Stimulated activated CD8-positive, alpha-beta memory T cell treated with anti-CD3 and anti-CD28 coated beads, Interleukin-7, amount 100 ng/mL, for 48 hours (primary cell): ENCODE results near the gene UPP1.
"Not testable (repeated sequence)": the region's sequence is repeated elsewhere in the genome, so short reads cannot be mapped to it uniquely, and the experiment has no call there.

Source experiments
- DNase-seq, 2 donors: peaks; one replicate each; pipeline ENCODE4 v3.0.0-alpha.2; 2020; ENCODE audit warnings: low read depth in 1 of 2; ENCODE audit errors: extremely low read depth in 1 of 2

Gene UPP1

GRCh38 chr7:48089046-48090003 lies at the start of gene UPP1:
Gene UPP1, plus strand, starts transcription at chr7:48089265. Its CDS starts 5,519 bp downstream, at chr7:48094784.
- DNase-seq = peak; percentile 87 to 88

DNA sequence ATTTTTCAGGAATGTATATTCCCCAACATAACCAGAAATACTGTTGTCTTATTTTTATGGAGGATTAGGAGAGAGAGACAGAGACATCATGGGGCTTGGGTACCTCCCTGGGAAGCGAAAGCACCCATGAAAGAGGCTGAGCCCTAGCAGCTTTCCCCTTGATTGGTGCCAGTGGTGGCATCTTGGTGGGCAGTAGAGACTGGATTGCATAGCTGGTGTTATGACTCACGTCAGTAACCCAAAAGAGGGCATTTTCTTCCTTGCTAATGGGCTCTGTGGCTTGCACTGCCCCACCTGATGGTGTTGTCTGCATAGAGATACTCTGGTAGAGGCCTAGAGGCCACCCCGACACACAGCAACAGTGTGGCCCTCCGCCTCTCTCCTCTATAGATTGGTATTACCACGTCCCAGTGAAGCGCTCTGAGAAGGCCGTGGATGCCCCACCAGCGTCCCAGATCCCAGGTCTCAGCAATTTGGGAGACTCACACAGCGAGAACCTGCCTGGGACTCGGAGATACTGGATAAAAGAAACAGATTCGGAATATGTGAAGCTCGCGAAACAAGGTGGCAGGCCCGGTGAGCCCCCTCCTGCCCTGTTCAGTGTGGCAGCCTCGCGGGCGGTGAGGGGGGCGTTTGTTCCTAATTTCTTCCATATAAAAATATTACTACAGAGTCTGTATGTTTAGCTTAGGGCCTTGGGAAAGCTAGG lies 48.0 kb upstream of the UPP1 start:
- no peak for DNase-seq

DNA sequence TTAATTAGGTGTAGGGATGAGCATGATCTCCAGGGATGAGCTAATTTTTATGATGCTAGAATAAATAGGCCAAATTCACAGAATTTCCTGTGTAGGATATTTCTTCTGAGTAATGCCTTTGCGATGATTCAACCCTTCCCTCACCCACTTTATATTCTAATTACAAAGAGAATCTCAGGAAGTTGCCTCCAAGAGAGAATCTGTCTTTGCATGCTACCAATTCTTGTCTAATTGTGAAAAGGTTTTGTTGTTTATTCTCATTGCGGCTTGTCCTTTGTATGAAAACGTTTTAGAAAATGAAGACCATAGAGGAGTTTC lies 47.5 kb upstream of the UPP1 start:
- no peak for DNase-seq

- no peak for DNase-seq
Observed at GRCh38 chr7:48042216-48042615, 46.8 kb upstream of the UPP1 start.

- DNase-seq = no peak
Observed at GRCh38 chr7:48042636-48043035, 46.4 kb upstream of the UPP1 start.

- no peak for DNase-seq
Observed at GRCh38 chr7:48045195-48045765, 43.8 kb upstream of the UPP1 start.

- DNase-seq = no peak
Observed at GRCh38 chr7:48046458-48046857, 42.6 kb upstream of the UPP1 start.

- no peak for DNase-seq
Observed at GRCh38 chr7:48048113-48048512, 41.0 kb upstream of the UPP1 start.

GRCh38 chr7:48049850-48050249 lies 39.2 kb upstream of the UPP1 start:
- no peak for DNase-seq

DNA sequence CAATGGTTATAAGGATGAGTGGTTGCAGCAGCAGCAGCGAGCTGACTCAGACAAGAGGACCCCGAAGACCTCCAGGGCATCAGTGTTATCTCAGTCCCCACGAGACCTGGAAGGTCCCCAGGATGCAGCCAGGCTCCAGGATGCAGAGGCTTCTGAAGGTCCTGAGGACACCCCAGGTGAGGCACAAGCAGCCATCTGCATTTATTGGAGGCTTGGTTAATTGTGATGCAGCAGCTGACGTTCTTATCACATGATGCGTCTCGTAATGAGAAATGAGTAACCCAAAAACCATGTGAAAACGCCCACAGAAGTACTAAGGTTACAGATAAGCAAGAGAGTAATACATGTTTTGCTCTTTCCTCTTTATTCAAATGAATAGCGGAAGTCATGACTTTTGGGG lies 36.3 kb upstream of the UPP1 start:
- no peak for DNase-seq

DNA sequence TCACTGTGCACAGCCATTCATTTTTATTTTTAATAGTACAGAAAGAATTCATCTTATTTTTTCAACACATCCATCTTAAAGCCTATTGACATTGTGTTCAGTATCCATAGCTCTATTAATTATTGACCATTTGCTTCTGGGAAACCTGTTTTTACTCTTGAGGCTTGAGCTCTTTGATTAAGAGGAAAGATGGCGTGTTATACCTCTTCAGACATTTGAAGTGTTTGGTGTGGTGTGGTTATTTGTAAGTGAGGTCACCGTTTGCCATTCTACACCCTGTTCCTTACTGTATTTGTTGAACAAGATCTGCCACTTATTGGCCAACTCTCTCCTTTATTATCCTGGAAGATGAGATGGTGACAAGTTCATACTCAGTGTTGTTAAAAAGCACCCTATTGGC lies 35.3 kb upstream of the UPP1 start:
- DNase-seq = no peak

DNA sequence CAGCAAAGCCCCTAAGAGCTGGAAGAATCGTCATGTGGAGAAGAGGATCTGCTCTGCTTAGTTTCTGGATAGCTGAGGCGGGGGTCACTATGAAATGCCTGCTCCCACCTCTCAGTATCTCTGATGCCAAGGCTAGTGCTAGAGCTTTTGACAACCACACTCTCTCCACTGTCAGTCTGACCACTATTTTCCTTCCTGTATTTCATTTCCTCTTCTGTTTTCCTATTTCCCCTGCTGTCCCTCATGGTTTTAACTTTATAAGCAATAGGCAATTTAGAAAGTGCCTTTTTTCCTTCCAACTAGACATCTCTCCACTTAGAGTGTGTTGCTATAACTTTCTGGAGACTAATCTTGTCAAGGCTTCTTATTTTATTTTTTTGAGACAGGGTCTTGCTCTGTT lies 30.1 kb upstream of the UPP1 start:
- no peak for DNase-seq

DNA sequence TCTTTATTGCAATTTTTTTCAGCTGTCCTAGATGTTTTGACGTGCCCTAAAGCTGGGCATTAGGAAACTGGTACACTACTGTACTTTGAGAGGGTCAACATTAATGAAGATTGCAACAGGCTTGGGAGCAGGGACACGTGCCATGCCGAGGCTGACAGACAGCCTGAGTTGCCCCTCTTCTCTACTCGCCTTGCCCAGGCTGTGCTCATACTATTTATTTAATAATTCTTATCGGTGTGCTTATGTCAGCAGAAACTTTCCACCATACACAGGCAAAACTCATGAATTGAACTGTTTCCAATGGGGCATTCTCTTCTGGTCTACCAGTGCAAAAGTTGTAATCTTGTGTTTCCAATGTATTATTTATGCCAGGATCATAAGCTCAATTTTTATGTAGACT lies 29.4 kb upstream of the UPP1 start:
- DNase-seq = no peak

DNA sequence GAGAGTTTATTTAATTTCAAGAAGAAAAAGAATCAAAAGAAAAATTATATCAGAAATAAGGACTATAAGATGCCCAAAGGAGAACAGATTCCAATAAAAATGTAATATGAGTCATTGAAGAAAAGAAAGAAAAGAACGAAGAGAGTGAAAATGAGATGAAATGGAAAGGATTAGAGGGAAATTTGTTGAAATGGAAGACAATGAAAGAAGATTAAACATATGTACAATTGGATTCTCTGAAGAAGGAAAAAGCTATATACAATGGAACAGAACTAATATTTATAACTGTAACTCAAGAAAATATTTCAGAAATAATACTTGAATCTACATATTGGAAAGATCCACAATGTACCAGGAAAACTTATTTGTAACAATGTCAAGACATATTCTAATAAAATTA lies 25.1 kb upstream of the UPP1 start:
- DNase-seq = no peak

GRCh38 chr7:48067475-48067874 lies 21.6 kb upstream of the UPP1 start:
- no peak for DNase-seq

DNA sequence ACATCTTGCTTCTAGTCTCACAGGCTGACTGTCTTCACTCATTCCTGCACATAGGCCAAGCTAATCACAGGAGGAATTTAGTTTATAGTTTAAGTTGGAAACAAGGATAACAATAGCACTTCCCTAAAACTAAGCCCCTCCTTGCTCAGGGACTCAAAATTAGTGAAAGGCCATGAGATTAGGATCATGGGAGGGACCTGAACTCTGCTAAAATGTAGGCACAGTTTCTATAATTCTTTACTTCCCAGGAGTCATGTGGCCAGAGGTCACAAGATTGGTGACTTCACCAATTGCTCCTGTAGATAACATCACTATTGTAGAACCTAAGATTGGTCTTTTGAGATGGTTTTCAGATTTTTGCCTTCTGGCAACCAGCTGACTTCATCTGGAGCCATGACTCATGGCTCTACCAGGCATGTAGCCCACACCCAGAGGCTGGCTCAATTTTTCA lies 14.8 kb upstream of the UPP1 start:
- no peak for DNase-seq

GRCh38 chr7:48077423-48077822 lies 11.6 kb upstream of the UPP1 start:
- no peak for DNase-seq

GRCh38 chr7:48078470-48078869 lies 10.6 kb upstream of the UPP1 start:
- no peak for DNase-seq

DNA sequence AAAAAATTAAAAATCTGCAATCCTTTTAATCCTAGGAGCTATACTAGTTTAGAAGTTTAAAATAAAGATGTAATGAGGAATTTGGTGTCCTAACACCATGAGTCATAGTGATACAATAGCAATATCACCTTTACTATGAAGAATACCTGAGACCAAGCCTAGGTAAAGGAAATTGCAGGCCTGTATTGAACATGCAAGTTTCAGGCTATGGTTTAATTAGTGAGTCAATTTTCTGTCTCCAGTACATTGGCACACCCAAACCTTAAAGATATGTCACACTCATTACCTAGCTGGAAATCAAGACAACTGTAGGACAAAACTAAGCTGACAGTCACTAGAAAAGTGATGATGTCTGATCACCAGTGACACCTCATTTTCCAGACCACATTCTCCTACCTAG lies 6.7 kb upstream of the UPP1 start:
- not testable (repeated sequence) for DNase-seq

DNA sequence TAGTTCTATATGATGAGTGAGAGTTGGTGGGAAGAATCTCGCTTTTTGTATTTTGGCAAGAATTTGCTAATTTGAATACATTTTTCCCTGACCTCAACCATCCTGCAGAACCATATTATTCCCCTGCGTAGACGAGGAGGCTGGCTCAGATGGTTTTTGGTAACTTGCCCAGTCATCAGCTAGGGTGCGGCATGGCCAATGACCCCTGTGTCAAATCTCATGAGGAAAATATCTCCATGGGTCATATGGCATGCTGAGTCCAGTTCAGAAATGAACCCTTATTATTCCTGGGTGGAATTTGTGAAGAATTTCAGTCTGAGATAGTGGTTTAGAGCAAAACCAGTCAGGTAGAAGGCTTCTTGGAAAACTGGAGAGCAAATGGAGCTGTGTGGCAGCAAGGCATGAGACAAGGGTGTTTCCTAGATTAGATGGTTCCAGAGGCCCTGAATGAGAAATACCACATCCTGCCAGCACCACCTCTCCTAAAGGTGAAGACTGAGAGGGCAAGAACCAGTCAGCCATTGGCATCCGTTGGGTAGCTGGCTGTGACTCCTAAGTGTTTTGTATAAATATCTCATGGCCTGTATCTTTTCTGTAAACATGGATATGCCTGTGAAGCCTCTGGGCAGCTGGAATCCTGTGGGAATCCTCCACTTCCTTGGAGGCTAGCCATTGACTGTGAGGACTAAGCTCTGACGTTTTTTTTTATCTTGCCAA lies 5.8 kb upstream of the UPP1 start:
- no peak for DNase-seq

DNA sequence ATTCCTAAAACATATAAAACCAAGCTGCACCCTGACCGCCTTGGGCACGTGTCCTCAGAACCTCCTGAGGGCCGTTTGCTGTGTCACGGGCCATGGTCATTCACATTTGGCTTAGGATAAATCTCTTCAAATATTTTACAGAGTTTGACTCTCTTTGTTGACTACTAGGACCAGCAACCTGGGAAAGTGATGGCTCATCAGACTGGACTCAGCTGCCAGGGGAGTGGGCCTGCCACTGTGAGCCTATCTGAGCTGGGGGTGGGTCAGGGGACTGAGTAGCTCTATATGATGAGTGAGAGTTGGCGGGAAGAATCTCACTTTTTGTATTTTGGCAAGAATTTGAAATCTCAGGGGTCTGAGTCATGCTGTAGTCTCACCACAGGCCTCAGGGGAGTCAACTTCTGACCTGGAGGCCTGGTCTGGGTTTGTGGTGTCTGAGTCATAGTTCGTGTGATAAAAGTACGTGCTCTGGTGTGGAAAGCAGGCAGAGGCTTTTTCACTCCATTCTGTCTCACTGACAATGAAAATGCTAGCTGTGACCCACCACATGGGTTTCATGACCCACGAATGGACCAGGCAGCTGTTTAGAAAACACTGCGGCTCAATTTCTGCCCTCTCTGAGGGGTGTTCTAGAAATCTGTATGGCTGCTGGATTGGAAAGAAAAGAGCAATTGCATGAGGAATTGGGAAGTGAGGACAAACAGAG lies 4.2 kb upstream of the UPP1 start:
- peak; percentile 55 to 81 for DNase-seq
